Calu3 (cell line): ENCODE results near the gene FLT3. TPM values are rescaled to one million over a fixed set of nuclear protein-coding genes. Genes with fewer than 3 reads are reported as not detected.

Source experiments
- BruUV-seq: library from RNA; stranded (reverse); fragments of 400-500 nt; replicated peaks from 2 replicates; lab custom pipeline; 2021; lab: Mats Ljungman, UMichigan
- CTCF ChIA-PET: fragments of 300-600 bp; sonication (Branson Sonifier 250); formaldehyde crosslinking; loops from one replicate; lab custom pipeline; 2022; ENCODE audit warnings: antibody characterized with exemption; lab: Charles Lee
- DNase-seq: peaks from one replicate; pipeline ENCODE4 v3.0.0; 2022
- H3K27ac Mint-ChIP-seq: one replicate; pipeline ENCODE4 v1.8.0; 2022; ENCODE audit warnings: mixed read lengths; ENCODE audit not compliant: unreplicated experiment
- H3K27me3 Mint-ChIP-seq: one replicate; pipeline ENCODE4 v1.8.0; 2022; ENCODE audit warnings: mixed read lengths; ENCODE audit not compliant: unreplicated experiment
- H3K36me3 Mint-ChIP-seq: one replicate; pipeline ENCODE4 v1.8.0; 2022; ENCODE audit warnings: mild to moderate bottlenecking, moderate library complexity, mixed read lengths; ENCODE audit not compliant: insufficient read depth, unreplicated experiment
- H3K4me1 Mint-ChIP-seq: one replicate; pipeline ENCODE4 v1.8.0; 2022; ENCODE audit warnings: mild to moderate bottlenecking, low read depth, mixed read lengths; ENCODE audit not compliant: unreplicated experiment
- H3K4me3 Mint-ChIP-seq: one replicate; pipeline ENCODE4 v1.8.0; 2022; ENCODE audit warnings: mild to moderate bottlenecking, low read depth, moderate library complexity, mixed read lengths; ENCODE audit not compliant: unreplicated experiment
- H3K9me3 Mint-ChIP-seq: one replicate; pipeline ENCODE4 v1.8.0; 2022; ENCODE audit warnings: low read depth, mixed read lengths; ENCODE audit not compliant: unreplicated experiment
- CTCF ChIP-seq: fragments of 200-600 bp; IDR thresholded peaks from one replicate; pipeline ENCODE4 v1.8.0; 2022; ENCODE audit warnings: antibody characterized with exemption; ENCODE audit not compliant: unreplicated experiment
- intact Hi-C: fragments of 100-400 bp; cut with micrococcal nuclease; formaldehyde crosslinking; loops from one replicate; pipeline ENCODE4 v1.10.0; 2022; ENCODE audit not compliant: unreplicated experiment
- total RNA-seq: library from RNA; stranded (reverse); gene quantifications from 2 replicates; pipeline ENCODE4 v1.2.3, GENCODE V29; 2022

FLT3 gene
- total RNA-seq, 1 experiment from 2014 or later = not detected

- BruUV-seq = no TSS peak
- no peaks in the 10 kb centered on the region for H3K36me3 Mint-ChIP-seq
- peaks cover 9% of the 10 kb centered on the region for H3K27me3 Mint-ChIP-seq
- intact Hi-C loops = no loop called here
- H3K9me3 Mint-ChIP-seq = peaks cover 2% of the 10 kb centered on the region
- no peak overlapping the region for H3K27ac Mint-ChIP-seq
- no peak for DNase-seq
- no peak overlapping the region for H3K4me3 Mint-ChIP-seq
- no peaks in the 10 kb centered on the region for H3K4me1 Mint-ChIP-seq
- CTCF ChIA-PET = no interaction called here
- no peak for TF ChIP-seq CTCF
These were observed 23.1 kb downstream of the FLT3 start for GRCh38 chr13:28077231-28077630.

- TF ChIP-seq CTCF = no peak
- no peak overlapping the region for H3K27ac Mint-ChIP-seq
- H3K9me3 Mint-ChIP-seq = no peaks in the 10 kb centered on the region
- no TSS peak for BruUV-seq
- DNase-seq = no peak
- no peaks in the 10 kb centered on the region for H3K4me1 Mint-ChIP-seq
- no peaks in the 10 kb centered on the region for H3K36me3 Mint-ChIP-seq
- no peaks in the 10 kb centered on the region for H3K27me3 Mint-ChIP-seq
- no peak overlapping the region for H3K4me3 Mint-ChIP-seq
- CTCF ChIA-PET = no interaction called here
- intact Hi-C loops = no loop called here
These were observed 29.0 kb downstream of the FLT3 start for GRCh38 chr13:28071424-28071823.

- intact Hi-C loops = no loop called here
- Mint-ChIP-seq H3K9me3 (no peaks in the 10 kb centered on the region), H3K27ac (no peak overlapping the region), H3K4me1 (no peaks in the 10 kb centered on the region), H3K36me3 (no peaks in the 10 kb centered on the region), H3K27me3 (no peaks in the 10 kb centered on the region), H3K4me3 (no peak overlapping the region)
- DNase-seq = no peak
- CTCF ChIA-PET = no interaction called here
- no peak for TF ChIP-seq CTCF
- no TSS peak for BruUV-seq
These were observed 32.9 kb downstream of the FLT3 start for GRCh38 chr13:28067491-28067890.

- Mint-ChIP-seq H3K4me3 (no peak overlapping the region), H3K9me3 (no peaks in the 10 kb centered on the region), H3K36me3 (no peaks in the 10 kb centered on the region), H3K4me1 (no peaks in the 10 kb centered on the region), H3K27me3 (peaks cover 8% of the 10 kb centered on the region), H3K27ac (no peak overlapping the region)
- CTCF ChIA-PET = interaction anchor here (1.0 kb wide), 1 partner anchor 738 kb away, joined by 4 read pairs; no protein-coding TSS in a partner anchor
- peak; percentile 36 for TF ChIP-seq CTCF
- no TSS peak for BruUV-seq
- DNase-seq = peak; percentile 48
- intact Hi-C loops = loop anchor here (10.0 kb wide), 1 partner anchor 736 kb away; no protein-coding TSS in a partner anchor
These were observed 41.3 kb downstream of the FLT3 start for GRCh38 chr13:28058866-28059613.
